H1 (cell line): ENCODE data around the gene GALNT15. TPM values are rescaled to one million over a fixed set of nuclear protein-coding genes. Genes with fewer than 3 reads are reported as not detected.

ENCODE experiments used
- CTCF ChIA-PET: fragments of 300-600 bp; sonication (Branson Sonifier 250); formaldehyde crosslinking; loops from one replicate; lab custom pipeline; 2021; ENCODE audit not compliant: partially characterized antibody; lab: Charles Lee
- POLR2A ChIA-PET: fragments of 300-600 bp; sonication (Branson Sonifier 250); formaldehyde crosslinking; loops from one replicate; lab custom pipeline; 2021; ENCODE audit warnings: inconsistent platforms; ENCODE audit not compliant: partially characterized antibody; lab: Charles Lee
- DNase-seq, 2 experiments: peaks; one replicate each; pipeline versions ENCODE4 v3.0.0 to v3.0.0-alpha.2; 2010 to 2022; ENCODE audit warnings: low spot score in 2 of 2, low read depth in 1 of 2, mixed read lengths in 1 of 2
- FAIRE-seq: peaks from 2 replicates; lab custom pipeline; 2011; peaks lifted over from hg19 to GRCh38; lab: Jason Lieb, UNC
- H2AFZ ChIP-seq: 2 replicates; pipeline ENCODE4 v1.8.1; 2012; ENCODE audit warnings: low read length, inconsistent platforms
- H2AK5ac ChIP-seq: 2 replicates; pipeline ENCODE4 v1.6.1; 2013; ENCODE audit warnings: low read depth, low read length
- H2BK120ac ChIP-seq: replicated peaks from 2 replicates; pipeline ENCODE3; 2013; ENCODE audit warnings: low read depth, low read length, inconsistent platforms
- H2BK12ac ChIP-seq: 2 replicates; pipeline ENCODE4 v1.6.1; 2013; ENCODE audit warnings: low read depth, low read length
- H2BK15ac ChIP-seq: 2 replicates; pipeline ENCODE4 v1.6.1; 2013; ENCODE audit warnings: low read length
- H2BK20ac ChIP-seq: 2 replicates; pipeline ENCODE4 v1.6.1; 2013; ENCODE audit warnings: low read length
- H2BK5ac ChIP-seq: 2 replicates; pipeline ENCODE4 v1.6.1; 2013; ENCODE audit warnings: low read depth, low read length
- H3K14ac ChIP-seq: 2 replicates; pipeline ENCODE4 v1.6.1; 2013; ENCODE audit warnings: inconsistent platforms; ENCODE audit not compliant: insufficient read length
- H3K18ac ChIP-seq: 2 replicates; pipeline ENCODE4 v1.6.1; 2013; ENCODE audit warnings: low read length; ENCODE audit errors: extremely low read depth
- H3K23ac ChIP-seq: 2 replicates; pipeline ENCODE4 v1.6.1; 2013; ENCODE audit warnings: inconsistent platforms; ENCODE audit not compliant: insufficient read length
- H3K23me2 ChIP-seq: 2 replicates; pipeline ENCODE4 v1.6.1; 2013; ENCODE audit warnings: low read depth, low read length
- H3K27ac ChIP-seq: 2 replicates; pipeline ENCODE4 v1.6.1; 2011; ENCODE audit warnings: low read depth, low read length, inconsistent platforms
- H3K27me3 ChIP-seq, 4 experiments: replicated peaks in 1 of 4; 1 replicate in 1 of 4; 2 replicates in 3 of 4; pipeline versions ENCODE4 v1.6.1 to v1.8.1; 2011 to 2013; ENCODE audit warnings: low read length in 3 of 4, mild to moderate bottlenecking in 3 of 4, inconsistent platforms in 2 of 4, mixed read lengths in 2 of 4, moderate library complexity in 1 of 4; ENCODE audit not compliant: control insufficient read depth in 3 of 4, insufficient read depth in 3 of 4; ENCODE audit errors: extremely low read depth in 1 of 4
- H3K36me3 ChIP-seq, 4 experiments: 2 replicates each; pipeline versions ENCODE4 v1.6.1 to v1.8.1; 2011 to 2013; ENCODE audit warnings: mild to moderate bottlenecking in 4 of 4, low read length in 3 of 4, moderate library complexity in 2 of 4, control low read depth in 1 of 4, inconsistent platforms in 1 of 4; ENCODE audit not compliant: insufficient read depth in 4 of 4, control insufficient read depth in 2 of 4
- H3K4ac ChIP-seq: replicated peaks from 2 replicates; pipeline ENCODE3; 2013; ENCODE audit warnings: low read length, low read depth, mixed read lengths, inconsistent platforms; ENCODE audit not compliant: insufficient read length
- H3K4me1 ChIP-seq, 4 experiments: replicated peaks in 1 of 4; 1 replicate in 1 of 4; 2 replicates in 3 of 4; pipeline versions ENCODE4 v1.6.1 to v1.8.1; 2011 to 2013; ENCODE audit warnings: low read length in 3 of 4, inconsistent platforms in 2 of 4, mixed read lengths in 1 of 4; ENCODE audit not compliant: insufficient read depth in 4 of 4, control insufficient read depth in 3 of 4
- H3K4me2 ChIP-seq, 2 experiments: 2 replicates each; pipeline versions ENCODE4 v1.6.1 to v1.8.1; 2011 to 2013; ENCODE audit warnings: low read depth in 2 of 2, low read length in 2 of 2, control low read depth in 1 of 2, inconsistent platforms in 1 of 2, mild to moderate bottlenecking in 1 of 2; ENCODE audit not compliant: insufficient read depth in 1 of 2
- H3K4me3 ChIP-seq, 4 experiments: fragments of 200-600, 300-600 bp in 1 of 4; sonication (generic), shearing (Covaris generic), sonication (Bioruptor Twin) in 1 of 4; 2 replicates each; pipeline versions ENCODE4 v1.5.1 to v1.8.1; 2011 to 2016; ENCODE audit warnings: low read length in 4 of 4, low read depth in 3 of 4, control low read depth in 2 of 4, inconsistent platforms in 2 of 4, mild to moderate bottlenecking in 2 of 4, mixed read lengths in 1 of 4, moderate library complexity in 1 of 4; ENCODE audit not compliant: insufficient read depth in 2 of 4; ENCODE audit errors: extremely low read depth in 1 of 4
- H3K56ac ChIP-seq: replicated peaks from 2 replicates; pipeline ENCODE3; 2013; ENCODE audit warnings: low read depth, mild to moderate bottlenecking, mixed read lengths, low read length, inconsistent platforms; ENCODE audit not compliant: insufficient read length
- H3K79me1 ChIP-seq: 2 replicates; pipeline ENCODE4 v1.6.1; 2013; ENCODE audit warnings: low read depth, low read length, control low read depth
- H3K79me2 ChIP-seq, 2 experiments: 2 replicates each; pipeline versions ENCODE4 v1.6.1 to v1.8.1; 2012 to 2013; ENCODE audit warnings: low read length in 2 of 2, mild to moderate bottlenecking in 2 of 2, inconsistent platforms in 1 of 2; ENCODE audit not compliant: insufficient read depth in 2 of 2, control insufficient read depth in 1 of 2
- H3K9ac ChIP-seq, 4 experiments: replicated peaks in 1 of 4; 1 replicate in 1 of 4; 2 replicates in 3 of 4; pipeline versions ENCODE4 v1.6.1 to v1.8.1; 2011 to 2013; ENCODE audit warnings: low read depth in 3 of 4, low read length in 3 of 4, control low read depth in 2 of 4, mild to moderate bottlenecking in 2 of 4, moderate library complexity in 2 of 4, inconsistent platforms in 1 of 4; ENCODE audit errors: extremely low read depth in 1 of 4
- H3K9me3 ChIP-seq, 2 experiments: 2 replicates each; pipeline versions ENCODE4 v1.6.1 to v1.8.1; 2012 to 2013; ENCODE audit warnings: mild to moderate bottlenecking in 2 of 2, moderate library complexity in 2 of 2, control low read depth in 1 of 2, inconsistent platforms in 1 of 2, low read depth in 1 of 2, low read length in 1 of 2, mixed read lengths in 1 of 2; ENCODE audit not compliant: insufficient read depth in 2 of 2
- H4K20me1 ChIP-seq, 2 experiments: replicated peaks in 1 of 2; 2 replicates each; pipeline versions ENCODE3 to v1.8.1; 2011 to 2013; ENCODE audit warnings: inconsistent platforms in 2 of 2, low read length in 2 of 2, mild to moderate bottlenecking in 1 of 2; ENCODE audit not compliant: insufficient read depth in 2 of 2, control insufficient read depth in 1 of 2
- H4K5ac ChIP-seq: 2 replicates; pipeline ENCODE4 v1.6.1; 2013; ENCODE audit warnings: low read length, low read depth, mixed read lengths, inconsistent platforms; ENCODE audit not compliant: insufficient read length
- H4K8ac ChIP-seq: 2 replicates; pipeline ENCODE4 v1.8.0; 2013; ENCODE audit warnings: mild to moderate bottlenecking, moderate library complexity, low read length, inconsistent platforms; ENCODE audit not compliant: insufficient read depth; ENCODE audit errors: extremely low read depth
- H4K91ac ChIP-seq: replicated peaks from 2 replicates; pipeline ENCODE3; 2013; ENCODE audit warnings: low read length, mixed read lengths, inconsistent platforms; ENCODE audit not compliant: insufficient read length
- CHD1 ChIP-seq: IDR thresholded peaks from 2 replicates; pipeline ENCODE4 v1.6.1; 2012; ENCODE audit warnings: low read depth, low read length, improper control_type of control experiment
- NANOG ChIP-seq: IDR thresholded peaks from 2 replicates; pipeline ENCODE4 v1.6.1; 2011; ENCODE audit warnings: low read length, low read depth, mild to moderate bottlenecking, inconsistent platforms; ENCODE audit not compliant: insufficient read depth, poor library complexity, severe bottlenecking
- NRF1 ChIP-seq: IDR thresholded peaks from 2 replicates; pipeline ENCODE4 v1.6.1; 2011; ENCODE audit warnings: mild to moderate bottlenecking, low read depth, low read length, improper control_type of control experiment
- SP4 ChIP-seq: IDR thresholded peaks from 2 replicates; pipeline ENCODE4 v1.6.1; 2012; ENCODE audit warnings: low read length, inconsistent platforms
- WGBS, 2 experiments: shearing (Covaris generic) in 1 of 2; methylation state at CpG; one replicate each; pipeline versions ENCODE4 v1.1.6 to v1.1.7; 2013 to 2015; ENCODE audit warnings: low lambda C conversion rate in 2 of 2, mixed read lengths in 2 of 2, inconsistent platforms in 1 of 2, low coverage in 1 of 2, missing lambda C conversion rate in 1 of 2; ENCODE audit not compliant: insufficient replicate concordance in 2 of 2, insufficient coverage in 1 of 2, insufficient read length in 1 of 2; ENCODE audit errors: extremely low coverage in 1 of 2, missing lambda C conversion rate in 1 of 2; 5-methylcytosine and 5-hydroxymethylcytosine counted together
- polyA plus RNA-seq, 7 experiments: library from polyadenylated mRNA; depleted of rRNA in 3 of 7; stranded (reverse) in 5 of 7; unstranded in 2 of 7; fragments of >200 nt in 5 of 7; fragments of 200-250 nt in 2 of 7; gene quantifications; 1 replicate in 5 of 7; 2 replicates in 1 of 7; 4 replicates in 1 of 7; pipeline versions ENCODE4 v1.2.1 to v1.2.3, GENCODE V29; 2011 to 2013; ENCODE audit warnings: missing spikeins in 2 of 7, mixed read lengths in 2 of 7
- total RNA-seq: library from RNA; stranded (reverse); fragmentation: NEBNext Ultra II Directional; extraction: Animal tissue kit (Norgen Biotek cat#: 25700); gene quantifications from 2 replicates; pipeline ENCODE4 v1.2.1, GENCODE V29; 2021

Gene GALNT15
- total and polyA plus RNA-seq, 2 of the 8 experiments (the other 6 are each of a cell fraction or from before 2014, with no cell fraction given) = 0.02 TPM; not detected in 1

- no peak overlapping the region for H3K4me3 ChIP-seq
- H4K8ac ChIP-seq = no peak overlapping the region
- no peak for TF ChIP-seq NRF1
- no peak for TF ChIP-seq NANOG
- no peak for TF ChIP-seq CHD1
- no peak for TF ChIP-seq SP4
- no peak overlapping the region for H2BK12ac ChIP-seq
- POLR2A ChIA-PET = no interaction called here
- no peaks in the 10 kb centered on the region for H3K79me1 ChIP-seq
- H2BK20ac ChIP-seq = no peak overlapping the region
- H3K23ac ChIP-seq = no peak overlapping the region
- FAIRE-seq = no peak
- no peak overlapping the region for H3K27ac ChIP-seq
- no peak overlapping the region for H2AFZ ChIP-seq
- H3K23me2 ChIP-seq = peaks cover 2% of the 10 kb centered on the region
- H3K4ac ChIP-seq = no peak overlapping the region
- H2BK120ac ChIP-seq = no peak overlapping the region
- H3K18ac ChIP-seq = no peak overlapping the region
- no peaks in the 10 kb centered on the region for H3K27me3 ChIP-seq
- no peak overlapping the region for H2BK5ac ChIP-seq
- no peak overlapping the region for H4K91ac ChIP-seq
- no peaks in the 10 kb centered on the region for H4K20me1 ChIP-seq
- H3K36me3 ChIP-seq = no peaks in the 10 kb centered on the region
- no peaks in the 10 kb centered on the region for H3K9me3 ChIP-seq
- H3K4me2 ChIP-seq = no peak overlapping the region
- no peaks in the 10 kb centered on the region for H3K79me2 ChIP-seq
- H3K56ac ChIP-seq = no peak overlapping the region
- DNase-seq = no peak
- 80% methylated on average over 4 of the region's 4 CpGs; no CpG with 5 or more reads in 1 of the 2 experiments for WGBS, 2 experiments
- H3K9ac ChIP-seq = no peak overlapping the region
- H2AK5ac ChIP-seq = no peak overlapping the region
- H3K14ac ChIP-seq = no peak overlapping the region
- CTCF ChIA-PET = interaction anchor here (1.4 to 2.1 kb wide), 5 partner anchors 128 to 366 kb away, joined by 3 to 12 read pairs (median 7); no protein-coding TSS in a partner anchor
- H3K4me1 ChIP-seq = peaks cover 0 to 3% (median 0%) of the 10 kb centered on the region in 4 experiments; a peak in 1 of 7 replicates
- no peak overlapping the region for H2BK15ac ChIP-seq
- no peak overlapping the region for H4K5ac ChIP-seq
These were observed 2.9 kb downstream of the GALNT15 start for GRCh38 chr3:16177382-16177781.
